T-helper 9 cell (primary cell): ENCODE results near the gene CDH13.

Source experiments
- DNase-seq: peaks from one replicate; pipeline ENCODE4 v3.0.0-alpha.2; 2020

The CDH13 gene

DNA sequence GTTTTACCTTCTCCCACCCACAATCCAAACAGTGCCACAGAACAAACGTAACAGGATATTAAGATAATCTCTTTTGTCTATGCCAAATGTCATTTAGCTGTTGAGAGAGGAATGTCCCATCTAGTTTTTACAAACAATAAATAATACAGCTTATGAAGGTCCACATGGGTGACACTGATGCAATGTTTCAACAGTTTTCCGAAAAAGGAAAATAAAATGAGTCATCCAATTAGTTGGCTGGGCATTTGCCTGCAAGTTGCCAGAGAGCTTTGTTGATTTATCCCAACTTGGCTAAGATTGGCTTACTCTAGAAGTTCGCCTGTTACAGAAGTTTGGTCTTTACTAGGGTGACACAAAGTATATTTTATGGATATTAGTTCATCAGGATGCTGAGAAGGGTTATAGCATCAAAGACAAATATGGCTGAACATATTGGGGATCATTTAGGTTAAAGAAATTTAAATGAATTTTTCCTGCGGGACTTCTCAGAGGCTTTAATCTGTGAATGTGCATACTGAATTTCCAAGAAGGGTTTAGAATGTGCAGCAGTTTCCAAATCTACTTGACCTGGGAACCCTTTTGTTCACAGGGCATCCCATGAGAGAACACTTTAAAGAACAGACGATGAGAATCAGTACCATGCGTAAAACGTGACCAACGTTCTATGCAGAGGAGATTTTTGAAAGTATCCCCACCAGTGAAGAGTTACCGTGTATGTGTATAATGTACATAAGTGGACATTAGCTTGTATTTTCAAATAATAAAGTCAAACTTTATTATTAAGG is 73.1 kb downstream of the CDH13 start:
- no peak for DNase-seq

- DNase-seq, result no peak
Observed at GRCh38 chr16:82700541-82701235, 73.9 kb downstream of the CDH13 start.

GRCh38 chr16:82701442-82701955 is 74.7 kb downstream of the CDH13 start:
- no peak for DNase-seq

DNA sequence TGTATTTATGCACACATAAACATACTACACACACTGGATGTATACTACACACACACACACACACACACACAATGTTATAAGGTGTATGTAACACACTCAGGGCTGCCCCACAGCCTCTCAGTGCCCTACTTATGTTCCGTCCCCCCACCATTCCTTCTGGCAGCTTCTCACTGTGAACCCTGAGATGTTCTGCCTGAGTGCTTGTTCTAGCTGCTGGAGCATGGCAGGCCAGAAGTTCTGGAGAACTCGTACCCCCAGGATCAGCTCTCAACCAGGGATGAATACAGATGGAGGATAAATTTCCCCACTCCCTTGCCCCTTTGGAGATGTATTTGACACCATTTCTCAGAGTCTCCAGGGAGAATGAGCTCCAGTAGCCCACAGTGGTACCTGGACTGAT is 76.4 kb downstream of the CDH13 start:
- no peak for DNase-seq

DNA sequence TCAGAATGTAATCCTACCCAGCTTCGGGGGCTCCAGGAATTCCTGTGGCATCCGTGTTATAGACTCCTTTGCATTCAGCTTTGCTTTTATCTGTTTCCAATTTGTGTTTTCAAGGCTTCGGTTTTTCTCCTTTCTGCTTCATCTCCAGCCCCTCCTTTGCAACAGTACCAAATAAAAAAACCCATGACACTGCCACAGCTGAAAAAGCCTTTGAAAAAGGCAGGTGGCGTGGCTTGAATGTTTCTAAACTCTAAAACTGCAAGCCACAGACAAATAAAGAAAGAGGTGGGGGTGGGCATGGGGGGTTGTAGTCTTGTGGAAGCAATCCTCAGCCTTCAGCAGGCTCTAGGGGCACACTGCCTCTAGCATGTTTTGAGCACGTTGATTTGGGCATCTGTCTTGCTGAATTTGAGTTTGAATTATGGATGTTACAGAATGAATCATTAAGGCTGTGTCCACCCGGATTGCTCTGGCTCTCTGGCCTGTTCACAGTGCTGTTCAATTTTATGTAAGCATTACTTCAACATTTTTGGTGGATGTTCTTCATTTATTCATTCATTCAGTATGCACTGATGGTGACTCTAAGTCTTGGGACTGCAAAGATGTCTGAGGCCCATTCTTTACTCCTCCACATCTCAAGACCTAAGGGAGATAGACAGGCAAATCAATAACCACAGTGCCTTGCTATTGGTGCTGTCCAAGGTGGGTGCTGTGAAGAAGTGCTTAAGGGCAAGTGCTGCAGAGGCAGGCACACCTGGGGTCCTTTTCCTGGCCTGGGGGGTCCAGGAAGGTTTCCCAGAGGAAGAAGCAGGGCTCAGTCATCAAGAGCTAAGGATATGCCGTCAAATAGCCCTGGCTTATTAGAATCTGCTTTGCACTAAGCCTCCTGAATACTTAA is 77.4 kb downstream of the CDH13 start:
- no peak for DNase-seq

- no peak for DNase-seq
Observed at GRCh38 chr16:82709987-82710386, 83.2 kb downstream of the CDH13 start.

DNA sequence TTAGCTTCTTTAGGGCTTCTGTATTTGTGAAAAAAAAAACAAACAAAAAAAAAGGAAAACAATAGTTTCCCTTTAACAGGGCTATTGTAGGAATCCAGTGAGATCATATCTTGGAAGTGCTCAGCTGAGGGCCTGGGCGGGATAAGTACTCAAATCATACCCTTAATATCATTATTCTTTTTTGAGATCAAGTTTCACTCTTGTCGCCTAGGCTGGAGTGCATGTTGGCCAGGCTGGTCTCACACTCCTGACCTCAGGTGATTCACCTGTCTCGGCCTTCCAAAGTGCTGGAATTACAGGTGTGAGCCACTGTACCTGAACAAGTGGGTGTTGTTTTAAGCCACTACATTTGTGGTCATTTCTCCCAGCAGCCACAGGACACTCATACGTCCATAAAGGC is 87.0 kb downstream of the CDH13 start:
- no peak for DNase-seq

DNA sequence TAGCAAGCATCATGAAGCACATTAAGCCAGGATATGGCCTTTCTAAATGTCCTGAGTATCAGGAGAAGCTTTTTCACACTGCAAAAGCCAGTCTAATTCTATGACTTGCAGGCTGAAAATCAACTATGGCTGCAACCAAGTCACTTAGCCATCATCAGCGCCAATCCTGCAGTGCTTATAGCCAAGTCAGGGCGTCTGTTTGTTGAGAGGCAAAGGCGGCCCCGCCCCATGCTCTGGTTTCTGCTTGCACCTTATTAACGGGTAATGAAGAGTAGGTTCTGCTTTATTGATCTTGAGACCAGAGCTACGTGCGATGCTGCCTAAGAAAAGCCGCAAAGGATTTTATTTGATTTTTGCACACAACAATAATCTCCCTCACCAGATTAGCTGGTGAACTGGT is 88.4 kb downstream of the CDH13 start:
- no peak for DNase-seq

- no peak for DNase-seq
Observed at GRCh38 chr16:82715833-82716232, 89.1 kb downstream of the CDH13 start.

- DNase-seq, result no peak
Observed at GRCh38 chr16:82716361-82716855, 89.6 kb downstream of the CDH13 start.

- DNase-seq, result no peak
Observed at GRCh38 chr16:82720414-82720813, 93.6 kb downstream of the CDH13 start.

- no peak for DNase-seq
Observed at GRCh38 chr16:82726306-82726705, 99.5 kb downstream of the CDH13 start.

DNA sequence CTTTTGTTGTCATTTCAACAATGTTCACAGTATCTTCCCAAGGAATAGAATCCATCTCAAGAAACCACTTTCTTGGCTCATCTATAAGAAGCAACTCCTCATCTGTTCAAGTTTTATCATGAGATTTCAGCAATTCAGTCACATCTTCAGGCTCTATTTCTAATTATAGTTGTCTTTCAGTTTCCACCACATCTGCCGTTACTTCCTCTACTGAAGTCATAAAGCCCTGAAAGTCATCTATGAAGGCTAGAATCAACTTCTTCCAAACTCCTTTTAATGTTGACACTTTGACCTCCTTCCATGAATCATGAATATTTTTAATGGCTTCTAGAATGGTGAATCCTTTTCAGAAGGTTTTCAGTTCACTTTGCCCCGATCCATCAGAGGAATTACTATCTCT is 102.1 kb downstream of the CDH13 start:
- DNase-seq, result no peak

DNA sequence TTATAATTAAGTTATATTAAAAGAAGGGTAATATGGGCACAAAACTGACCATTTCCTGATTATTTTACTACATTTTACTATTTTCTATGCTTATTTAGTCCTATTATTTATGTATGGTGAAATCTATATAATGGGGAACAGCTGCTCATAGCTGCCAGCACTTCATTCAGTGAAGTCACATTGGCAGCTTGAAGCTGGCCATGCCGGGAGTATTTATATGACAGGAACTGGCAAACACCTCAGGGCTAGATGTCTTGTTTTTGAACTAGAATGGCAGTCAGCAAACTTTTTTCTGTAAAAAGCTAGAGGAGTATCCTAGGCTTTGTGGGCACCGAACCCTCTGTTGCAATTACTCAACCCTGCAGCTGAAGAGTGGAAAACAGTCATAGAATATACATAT is 104.1 kb downstream of the CDH13 start:
- DNase-seq, result no peak

GRCh38 chr16:82732461-82732860 is 105.7 kb downstream of the CDH13 start:
- DNase-seq, result no peak

DNA sequence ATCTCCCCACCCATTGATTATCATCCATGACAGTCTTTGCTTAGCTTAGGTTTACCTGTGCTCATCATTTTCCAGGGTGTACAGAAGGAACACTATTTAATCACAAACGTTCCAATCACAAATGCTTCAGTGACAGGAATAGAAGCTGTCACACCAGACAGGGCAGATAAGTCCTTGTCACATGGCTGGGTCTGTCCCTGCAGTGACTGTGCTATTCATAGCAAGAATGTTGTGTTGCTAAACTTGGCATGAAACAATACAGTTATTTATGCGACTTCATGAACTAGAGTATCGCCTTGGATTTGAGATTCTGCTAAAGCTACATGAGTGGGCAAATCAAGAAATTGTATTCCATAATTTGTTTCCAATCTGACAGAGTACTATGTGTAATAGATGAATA is 108.4 kb downstream of the CDH13 start:
- no peak for DNase-seq

GRCh38 chr16:82735673-82736091 is 108.9 kb downstream of the CDH13 start:
- no peak for DNase-seq

GRCh38 chr16:82736224-82736623 is 109.5 kb downstream of the CDH13 start:
- DNase-seq, result no peak

GRCh38 chr16:82738699-82739098 is 111.9 kb downstream of the CDH13 start:
- DNase-seq, result no peak

- DNase-seq, result no peak
Observed at GRCh38 chr16:82741073-82741615, 114.4 kb downstream of the CDH13 start.

DNA sequence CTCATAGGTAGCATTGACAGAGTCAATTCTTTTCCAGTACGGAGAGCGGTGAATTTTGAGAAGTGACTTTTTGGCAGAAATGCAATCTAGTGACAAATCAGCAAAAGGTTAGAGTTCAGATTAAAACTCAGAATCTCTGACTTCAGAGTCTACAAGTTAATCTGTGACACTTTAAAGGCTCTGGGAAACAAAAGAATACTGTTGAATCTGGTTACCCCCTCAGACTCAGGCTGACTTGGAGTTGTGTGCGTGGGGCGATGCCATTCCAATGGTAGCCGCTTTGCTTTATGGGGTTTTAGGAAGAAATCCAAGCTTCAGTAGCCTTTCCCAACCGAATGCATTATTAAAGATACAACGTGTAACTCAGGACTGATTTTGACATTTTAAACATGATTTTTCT is 118.2 kb downstream of the CDH13 start:
- DNase-seq, result no peak

DNA sequence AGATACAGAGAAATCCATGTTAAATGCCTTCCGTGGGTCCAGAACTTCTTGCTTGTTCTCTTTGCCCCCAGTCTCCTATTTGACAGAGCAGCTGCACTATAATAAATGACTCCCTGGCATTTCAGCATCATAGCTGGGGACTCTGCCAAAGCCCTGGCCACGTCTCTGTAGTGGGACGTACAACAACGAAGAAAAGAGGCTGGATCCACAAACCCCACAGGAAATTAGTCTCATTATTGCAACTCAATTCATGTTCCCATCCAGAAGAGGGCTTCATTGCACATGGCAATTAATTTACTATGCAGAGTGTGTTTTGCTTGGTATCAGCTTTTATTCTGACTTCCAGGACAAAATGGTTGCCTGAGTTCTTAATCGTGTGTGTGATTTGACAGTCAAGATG is 121.3 kb downstream of the CDH13 start:
- no peak for DNase-seq

GRCh38 chr16:82750068-82750467 is 123.3 kb downstream of the CDH13 start:
- no peak for DNase-seq
